KMS-11 (cell line): ENCODE measurements around the gene TGM3.

ENCODE experiments used
- H2AFZ ChIP-seq: fragments of 200-600 bp; sonication (generic); 2 replicates; pipeline ENCODE4 v1.6.1; 2016; ENCODE audit warnings: antibody characterized with exemption, mixed run types, low read depth
- H3K27ac ChIP-seq: fragments of 200-600 bp; sonication (generic); 2 replicates; pipeline ENCODE4 v1.6.1; 2016; ENCODE audit warnings: mild to moderate bottlenecking, mixed run types
- H3K27me3 ChIP-seq: fragments of 200-600 bp; sonication (generic); 2 replicates; pipeline ENCODE4 v1.6.1; 2017; ENCODE audit warnings: mild to moderate bottlenecking, low read depth, mixed run types, moderate library complexity; ENCODE audit not compliant: insufficient read depth
- H3K36me3 ChIP-seq: fragments of 200-600 bp; sonication (generic); 2 replicates; pipeline ENCODE4 v1.6.1; 2017; ENCODE audit warnings: mild to moderate bottlenecking, mixed run types; ENCODE audit not compliant: insufficient read depth
- H3K4me1 ChIP-seq: fragments of 200-600 bp; sonication (generic); 2 replicates; pipeline ENCODE4 v1.6.1; 2016; ENCODE audit warnings: mild to moderate bottlenecking, low read depth, mixed run types; ENCODE audit not compliant: poor library complexity, severe bottlenecking
- H3K4me2 ChIP-seq: fragments of 200-600 bp; sonication (generic); 2 replicates; pipeline ENCODE4 v1.7.0; 2016; ENCODE audit warnings: mild to moderate bottlenecking, mixed run types
- H3K4me3 ChIP-seq: fragments of 200-600 bp; sonication (generic); IDR thresholded peaks from 2 replicates; pipeline ENCODE4 v1.6.1; 2017; ENCODE audit warnings: low read depth, low read length, mixed read lengths; ENCODE audit not compliant: insufficient read depth
- H3K79me2 ChIP-seq: fragments of 200-600 bp; sonication (generic); 2 replicates; pipeline ENCODE4 v1.6.1; 2016; ENCODE audit warnings: low read depth, mixed run types; ENCODE audit not compliant: insufficient read depth
- H3K9ac ChIP-seq: fragments of 200-600 bp; sonication (generic); 2 replicates; pipeline ENCODE4 v1.6.1; 2016; ENCODE audit warnings: mild to moderate bottlenecking, mixed run types
- H4K20me1 ChIP-seq: fragments of 200-600 bp; sonication (generic); 2 replicates; pipeline ENCODE4 v1.6.1; 2016; ENCODE audit warnings: mild to moderate bottlenecking, mixed run types; ENCODE audit not compliant: insufficient read depth
- TF ChIP-seq, protein P1 (sequence below): fragments of 200-600 bp; sonication (generic); conservative IDR thresholded peaks from 2 replicates; pipeline ENCODE4 v1.6.1; 2017; ENCODE audit warnings: low read depth, mild to moderate bottlenecking, antibody characterized with exemption, low read length, moderate library complexity, mixed read lengths

Gene TGM3

GRCh38 chr20:2296524-2297356, 939 bp downstream of the TGM3 start:
- H2AFZ ChIP-seq, result no peak overlapping the region
- H3K9ac ChIP-seq, result no peak overlapping the region
- no peaks in the 10 kb centered on the region for H3K36me3 ChIP-seq
- H3K4me1 ChIP-seq, result no peaks in the 10 kb centered on the region
- TF ChIP-seq, protein P1, sequence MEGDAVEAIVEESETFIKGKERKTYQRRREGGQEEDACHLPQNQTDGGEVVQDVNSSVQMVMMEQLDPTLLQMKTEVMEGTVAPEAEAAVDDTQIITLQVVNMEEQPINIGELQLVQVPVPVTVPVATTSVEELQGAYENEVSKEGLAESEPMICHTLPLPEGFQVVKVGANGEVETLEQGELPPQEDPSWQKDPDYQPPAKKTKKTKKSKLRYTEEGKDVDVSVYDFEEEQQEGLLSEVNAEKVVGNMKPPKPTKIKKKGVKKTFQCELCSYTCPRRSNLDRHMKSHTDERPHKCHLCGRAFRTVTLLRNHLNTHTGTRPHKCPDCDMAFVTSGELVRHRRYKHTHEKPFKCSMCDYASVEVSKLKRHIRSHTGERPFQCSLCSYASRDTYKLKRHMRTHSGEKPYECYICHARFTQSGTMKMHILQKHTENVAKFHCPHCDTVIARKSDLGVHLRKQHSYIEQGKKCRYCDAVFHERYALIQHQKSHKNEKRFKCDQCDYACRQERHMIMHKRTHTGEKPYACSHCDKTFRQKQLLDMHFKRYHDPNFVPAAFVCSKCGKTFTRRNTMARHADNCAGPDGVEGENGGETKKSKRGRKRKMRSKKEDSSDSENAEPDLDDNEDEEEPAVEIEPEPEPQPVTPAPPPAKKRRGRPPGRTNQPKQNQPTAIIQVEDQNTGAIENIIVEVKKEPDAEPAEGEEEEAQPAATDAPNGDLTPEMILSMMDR, result no peak
- H4K20me1 ChIP-seq, result no peaks in the 10 kb centered on the region
- H3K27ac ChIP-seq, result no peak overlapping the region
- H3K4me3 ChIP-seq, result no peak overlapping the region
- no peak overlapping the region for H3K4me2 ChIP-seq
- H3K79me2 ChIP-seq, result no peaks in the 10 kb centered on the region
- H3K27me3 ChIP-seq, result no peaks in the 10 kb centered on the region

DNA sequence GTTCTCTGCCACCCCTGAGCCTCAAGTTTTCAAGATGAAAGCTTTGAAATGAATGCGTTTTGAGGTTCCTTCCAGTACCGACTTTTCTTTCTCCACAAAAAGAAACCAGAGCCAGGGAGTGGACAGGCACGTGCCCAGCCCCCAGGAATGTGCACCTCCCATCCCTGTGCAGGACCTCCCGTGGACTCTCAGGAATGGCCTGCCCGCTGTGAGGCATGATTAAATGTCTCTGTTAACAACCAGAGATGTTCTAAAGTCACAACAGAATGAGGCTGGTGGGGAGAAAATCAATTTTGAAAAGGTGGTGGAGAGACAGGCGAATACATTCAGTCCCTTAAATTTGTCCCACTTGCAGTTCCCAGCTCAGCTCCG, 1.5 kb downstream of the TGM3 start:
- Histone ChIP-seq H3K27ac (no peak overlapping the region), H3K27me3 (no peaks in the 10 kb centered on the region), H3K36me3 (no peaks in the 10 kb centered on the region), H3K4me2 (no peak overlapping the region), H3K4me1 (no peaks in the 10 kb centered on the region), H4K20me1 (no peaks in the 10 kb centered on the region), H2AFZ (no peak overlapping the region), H3K9ac (no peak overlapping the region), H3K79me2 (no peaks in the 10 kb centered on the region), H3K4me3 (no peak overlapping the region)
- TF ChIP-seq, protein P1, result no peak

- no peaks in the 10 kb centered on the region for H3K79me2 ChIP-seq
- no peaks in the 10 kb centered on the region for H4K20me1 ChIP-seq
- no peak overlapping the region for H3K27ac ChIP-seq
- H3K36me3 ChIP-seq, result no peaks in the 10 kb centered on the region
- no peaks in the 10 kb centered on the region for H3K4me1 ChIP-seq
- TF ChIP-seq, protein P1, result no peak
- H2AFZ ChIP-seq, result no peak overlapping the region
- no peak overlapping the region for H3K9ac ChIP-seq
- no peak overlapping the region for H3K4me2 ChIP-seq
- H3K27me3 ChIP-seq, result no peaks in the 10 kb centered on the region
- no peak overlapping the region for H3K4me3 ChIP-seq
These were observed 2.3 kb downstream of the TGM3 start for GRCh38 chr20:2298116-2298515.

DNA sequence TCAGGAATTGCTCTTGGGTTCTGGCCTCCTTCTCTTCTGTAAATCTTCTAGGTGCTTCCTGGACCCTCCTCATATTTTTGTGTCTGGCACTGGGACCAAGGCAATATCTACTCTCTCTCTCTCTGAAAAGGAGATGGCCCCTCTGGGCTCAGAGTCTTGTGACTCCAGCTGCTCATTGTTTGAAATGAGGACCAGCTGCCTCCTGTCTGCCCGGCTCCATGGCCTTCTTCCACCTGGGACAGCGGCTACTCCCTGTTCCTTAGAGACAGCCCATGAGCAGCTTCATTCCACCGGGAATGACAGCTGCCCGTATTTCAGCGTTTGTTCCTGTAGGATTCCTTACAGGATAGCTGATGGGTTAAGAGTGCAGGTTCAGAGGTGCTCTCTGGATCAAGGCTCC, 2.9 kb downstream of the TGM3 start:
- Histone ChIP-seq H3K79me2 (no peaks in the 10 kb centered on the region), H3K9ac (no peak overlapping the region), H3K4me2 (no peak overlapping the region), H3K27ac (no peak overlapping the region), H2AFZ (no peak overlapping the region), H3K4me1 (no peaks in the 10 kb centered on the region), H3K27me3 (no peaks in the 10 kb centered on the region), H4K20me1 (no peaks in the 10 kb centered on the region), H3K4me3 (no peak overlapping the region), H3K36me3 (no peaks in the 10 kb centered on the region)
- TF ChIP-seq, protein P1, result no peak
